ENCODE data around the gene MLPH. TPM values are rescaled to one million over a fixed set of nuclear protein-coding genes. Genes with fewer than 3 reads are reported as not detected.

Gene MLPH
- total RNA-seq, 2 experiments from 2014 or later = not detected

GRCh38 chr2:237459741-237460174, 27.3 kb upstream of the MLPH start:
- no peak overlapping the region for H3K4me3 Mint-ChIP-seq
- CTCF ChIA-PET = interaction anchor here (1.4 to 2.5 kb wide), 2 partner anchors 11 to 38 kb away, joined by 4 to 12 read pairs; no protein-coding TSS in a partner anchor

GRCh38 chr2:237464757-237465391, 22.2 kb upstream of the MLPH start:
- no peaks in the 10 kb centered on the region for H3K36me3 Mint-ChIP-seq (ENCODE audit: low read depth)
- H3K27ac Mint-ChIP-seq = no peak overlapping the region
- H3K4me1 Mint-ChIP-seq (ENCODE audit: low read depth) = no peaks in the 10 kb centered on the region
- intact Hi-C loops (cut with micrococcal nuclease) = no loop called here
- H3K9me3 Mint-ChIP-seq = no peaks in the 10 kb centered on the region
- ATAC-seq (no peak), DNase-seq (no peak)
- ChIA-PET POLR2A (no interaction called here), CTCF (interaction anchor here (1.3 to 7.7 kb wide), 2 partner anchors 24 to 44 kb away, joined by 3 to 100 read pairs; no protein-coding TSS in a partner anchor)
- TF ChIP-seq CTCF (IDR thresholded peaks at IDR 0.05) = no peak
- H3K4me3 Mint-ChIP-seq = no peak overlapping the region
- H3K27me3 Mint-ChIP-seq = no peaks in the 10 kb centered on the region

More at GRCh38 chr2:237459741-237460174, 27.3 kb upstream of the MLPH start:
- DNase-seq (no peak), ATAC-seq (no peak)
- Mint-ChIP-seq H3K36me3 (ENCODE audit: low read depth) (no peaks in the 10 kb centered on the region), H3K4me1 (ENCODE audit: low read depth) (peaks cover 17% of the 10 kb centered on the region), H3K27ac (no peak overlapping the region), H3K9me3 (no peaks in the 10 kb centered on the region), H3K27me3 (no peaks in the 10 kb centered on the region)
- POLR2A ChIA-PET = no interaction called here
- intact Hi-C loops (cut with micrococcal nuclease) = no loop called here
- TF ChIP-seq CTCF (IDR thresholded peaks at IDR 0.05) = no peak

- Mint-ChIP-seq H3K27ac (no peak overlapping the region), H3K9me3 (no peaks in the 10 kb centered on the region), H3K27me3 (no peaks in the 10 kb centered on the region), H3K36me3 (ENCODE audit: low read depth) (no peaks in the 10 kb centered on the region), H3K4me1 (ENCODE audit: low read depth) (no peaks in the 10 kb centered on the region), H3K4me3 (no peak overlapping the region)
- ChIA-PET POLR2A (no interaction called here), CTCF (interaction anchor here (1.1 to 7.7 kb wide), 2 partner anchors 10 to 44 kb away, joined by 6 to 100 read pairs; no protein-coding TSS in a partner anchor)
- no peak for DNase-seq
- intact Hi-C loops (cut with micrococcal nuclease) = no loop called here
- TF ChIP-seq CTCF (IDR thresholded peaks at IDR 0.05) = no peak
- no peak for ATAC-seq
These were observed 21.4 kb upstream of the MLPH start for GRCh38 chr2:237465515-237466148.

- ChIA-PET POLR2A (no interaction called here), CTCF (interaction anchor here (1.1 to 7.7 kb wide), 2 partner anchors 9 to 45 kb away, joined by 6 to 100 read pairs; no protein-coding TSS in a partner anchor)
- Mint-ChIP-seq H3K9me3 (no peaks in the 10 kb centered on the region), H3K27me3 (no peaks in the 10 kb centered on the region), H3K4me3 (no peak overlapping the region), H3K36me3 (ENCODE audit: low read depth) (no peaks in the 10 kb centered on the region), H3K27ac (no peak overlapping the region), H3K4me1 (ENCODE audit: low read depth) (no peaks in the 10 kb centered on the region)
- intact Hi-C loops (cut with micrococcal nuclease) = no loop called here
- ATAC-seq = no peak
- TF ChIP-seq CTCF (IDR thresholded peaks at IDR 0.05) = no peak
- DNase-seq = no peak
These were observed 20.8 kb upstream of the MLPH start for GRCh38 chr2:237466211-237466610.

Measured in activated CD8-positive, alpha-beta T cell treated with anti-CD3 and anti-CD28 coated beads for 36 hours (primary cell).